ENCODE measurements around the gene SLC25A21. TPM values are rescaled to one million over a fixed set of nuclear protein-coding genes. Genes with fewer than 3 reads are reported as not detected.

Gene SLC25A21
- total RNA-seq, 1 donor from 2014 or later = 2.3 TPM

DNA sequence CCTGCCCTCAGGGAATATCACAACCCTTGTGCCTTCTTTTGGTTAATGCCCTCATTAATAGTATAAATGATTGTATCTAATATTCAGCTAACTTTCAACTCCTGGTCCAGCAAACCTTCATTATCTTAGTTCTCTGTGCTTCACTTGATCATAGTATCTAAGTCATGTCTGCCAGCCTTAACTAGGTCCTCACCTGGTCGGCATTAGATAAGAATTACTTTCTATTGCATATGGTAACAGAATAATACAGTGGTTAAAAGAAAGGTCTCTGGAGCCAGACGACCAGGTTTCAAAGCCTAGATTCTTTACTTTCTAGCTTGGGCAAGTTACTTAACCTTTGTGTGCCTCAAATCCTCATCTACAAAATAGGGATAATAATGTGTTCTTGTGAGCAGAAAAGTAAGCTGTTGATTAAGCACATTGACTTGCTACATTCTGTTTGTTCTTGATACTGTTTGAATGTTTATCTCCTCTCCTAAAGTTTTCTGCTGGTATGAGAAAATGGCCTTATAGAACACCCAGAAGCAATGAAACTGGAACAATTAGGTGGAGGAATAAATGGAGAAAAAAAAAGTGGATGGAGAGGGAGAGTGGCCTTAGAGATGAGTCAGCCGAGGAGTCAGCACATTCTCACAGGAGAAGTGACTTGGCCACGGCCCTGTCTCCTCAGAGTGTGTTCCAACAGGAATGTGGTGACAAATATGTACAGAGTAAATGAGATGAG is 176.1 kb downstream of the SLC25A21 start:
- H3K9me3 Mint-ChIP-seq = no peaks in the 10 kb centered on the region
- H3K4me3 Mint-ChIP-seq = no peak overlapping the region
- H3K27ac Mint-ChIP-seq = no peak overlapping the region
- H3K27me3 Mint-ChIP-seq (ENCODE audit: low read depth) = no peaks in the 10 kb centered on the region
- peaks cover 18% of the 10 kb centered on the region for H3K4me1 Mint-ChIP-seq
- DNase-seq (ENCODE audit: low spot score in 2 of 2, unreplicated experiment in 2 of 2) = no peak
- no peak for TF ChIP-seq CTCF (IDR thresholded peaks at IDR 0.05; ENCODE audit: unreplicated experiment)
- H3K36me3 Mint-ChIP-seq = no peaks in the 10 kb centered on the region

GRCh38 chr14:36989806-36990205 is 182.6 kb downstream of the SLC25A21 start:
- DNase-seq (ENCODE audit: low spot score in 2 of 2, unreplicated experiment in 2 of 2) = no peak
- peaks cover 15% of the 10 kb centered on the region for H3K4me1 Mint-ChIP-seq
- no peak for TF ChIP-seq CTCF (IDR thresholded peaks at IDR 0.05; ENCODE audit: unreplicated experiment)
- no peaks in the 10 kb centered on the region for H3K9me3 Mint-ChIP-seq
- H3K27me3 Mint-ChIP-seq (ENCODE audit: low read depth) = peaks cover 1% of the 10 kb centered on the region
- no peak overlapping the region for H3K4me3 Mint-ChIP-seq
- no peak overlapping the region for H3K27ac Mint-ChIP-seq
- no peaks in the 10 kb centered on the region for H3K36me3 Mint-ChIP-seq

DNA sequence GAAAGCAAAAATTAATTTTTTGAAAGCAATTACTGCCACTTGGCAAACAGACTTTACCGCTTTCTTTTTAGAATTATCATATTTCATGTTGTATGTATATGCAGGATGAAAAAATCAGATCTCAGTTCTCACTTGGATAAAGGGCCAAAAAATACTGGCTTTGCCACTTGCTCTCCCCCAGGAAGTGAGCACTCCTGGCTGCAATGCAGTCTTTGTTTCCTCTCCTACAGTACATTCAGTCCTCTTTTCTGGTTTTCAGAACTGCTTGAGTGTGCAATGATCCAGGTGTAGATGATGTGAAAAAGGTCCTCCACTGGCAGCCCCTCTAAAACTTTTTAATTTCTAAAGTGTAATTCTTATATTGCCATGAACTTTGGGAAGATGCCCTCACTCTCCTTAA is 183.4 kb downstream of the SLC25A21 start:
- DNase-seq (ENCODE audit: low spot score in 2 of 2, unreplicated experiment in 2 of 2) = no peak
- peaks cover 2% of the 10 kb centered on the region for H3K9me3 Mint-ChIP-seq
- no peak overlapping the region for H3K4me3 Mint-ChIP-seq
- no peak overlapping the region for H3K27ac Mint-ChIP-seq
- H3K27me3 Mint-ChIP-seq (ENCODE audit: low read depth) = peaks cover 1% of the 10 kb centered on the region
- peaks cover 14% of the 10 kb centered on the region for H3K4me1 Mint-ChIP-seq
- no peak for TF ChIP-seq CTCF (IDR thresholded peaks at IDR 0.05; ENCODE audit: unreplicated experiment)
- no peaks in the 10 kb centered on the region for H3K36me3 Mint-ChIP-seq

GRCh38 chr14:36988568-36988967 is 183.8 kb downstream of the SLC25A21 start:
- peaks cover 3% of the 10 kb centered on the region for H3K9me3 Mint-ChIP-seq
- no peaks in the 10 kb centered on the region for H3K36me3 Mint-ChIP-seq
- no peak overlapping the region for H3K4me3 Mint-ChIP-seq
- no peak for DNase-seq (ENCODE audit: low spot score in 2 of 2, unreplicated experiment in 2 of 2)
- no peak overlapping the region for H3K27ac Mint-ChIP-seq
- H3K4me1 Mint-ChIP-seq = peaks cover 11% of the 10 kb centered on the region
- no peak for TF ChIP-seq CTCF (IDR thresholded peaks at IDR 0.05; ENCODE audit: unreplicated experiment)
- H3K27me3 Mint-ChIP-seq (ENCODE audit: low read depth) = peaks cover 3% of the 10 kb centered on the region

DNA sequence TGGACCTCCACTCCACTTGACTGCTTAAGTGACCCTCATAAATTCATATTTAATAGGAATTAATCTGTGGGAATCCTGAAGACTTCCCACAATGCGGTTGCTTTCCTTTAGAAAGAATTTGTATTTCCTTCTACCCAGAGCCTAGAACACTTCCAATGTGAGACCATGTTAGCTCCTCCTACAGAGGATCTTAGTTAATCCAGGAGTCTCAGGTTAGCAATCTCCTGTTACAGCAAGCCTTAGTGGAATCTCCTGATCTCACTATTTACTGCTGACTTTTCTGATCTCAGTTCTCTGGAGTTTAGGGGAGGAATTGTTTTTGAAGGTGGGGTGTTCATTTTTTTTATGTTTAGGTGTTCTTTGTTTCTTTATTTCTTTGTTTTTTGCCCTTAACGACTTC is 186.0 kb downstream of the SLC25A21 start:
- no peak for DNase-seq (ENCODE audit: low spot score in 2 of 2, unreplicated experiment in 2 of 2)
- Mint-ChIP-seq H3K27ac (no peak overlapping the region), H3K27me3 (ENCODE audit: low read depth) (peaks cover 4% of the 10 kb centered on the region), H3K4me3 (no peak overlapping the region), H3K4me1 (peaks cover 6% of the 10 kb centered on the region), H3K9me3 (peaks cover 3% of the 10 kb centered on the region), H3K36me3 (no peaks in the 10 kb centered on the region)
- no peak for TF ChIP-seq CTCF (IDR thresholded peaks at IDR 0.05; ENCODE audit: unreplicated experiment)
